ENCODE results near the gene ZDHHC7.

The ZDHHC7 gene

GRCh38 chr16:85017633-85018032, 6.3 kb upstream of the ZDHHC7 start:
- DNase-seq, result no peak

- no peak for DNase-seq
Measured at GRCh38 chr16:85017151-85017550, 5.8 kb upstream of the ZDHHC7 start.

GRCh38 chr16:85015481-85016187, 4.3 kb upstream of the ZDHHC7 start:
- no peak for DNase-seq

GRCh38 chr16:85014311-85014710, 3.0 kb upstream of the ZDHHC7 start:
- no peak for DNase-seq

- DNase-seq, result no peak
Measured at GRCh38 chr16:85011846-85012284, 530 bp upstream of the ZDHHC7 start.

- no peak for DNase-seq
Measured at GRCh38 chr16:85010446-85010930, 847 bp downstream of the ZDHHC7 start.

- no peak for DNase-seq
Measured at GRCh38 chr16:85008271-85008670, 3.1 kb downstream of the ZDHHC7 start.

- no peak for DNase-seq
Measured at GRCh38 chr16:85007496-85008214, 3.7 kb downstream of the ZDHHC7 start.

- no peak for DNase-seq
Measured at GRCh38 chr16:85006639-85007038, 4.7 kb downstream of the ZDHHC7 start.

GRCh38 chr16:85005285-85006069, 5.9 kb downstream of the ZDHHC7 start:
- no peak for DNase-seq

- DNase-seq, result no peak
Measured at GRCh38 chr16:85004587-85005205, 6.6 kb downstream of the ZDHHC7 start.

GRCh38 chr16:85003725-85004586, 7.4 kb downstream of the ZDHHC7 start:
- DNase-seq, result no peak

- DNase-seq, result no peak
Measured at GRCh38 chr16:85003076-85003475, 8.3 kb downstream of the ZDHHC7 start.

- DNase-seq, result no peak
Measured at GRCh38 chr16:85002608-85003007, 8.7 kb downstream of the ZDHHC7 start.

GRCh38 chr16:85002099-85002541, 9.2 kb downstream of the ZDHHC7 start:
- no peak for DNase-seq

GRCh38 chr16:84999857-85000480, 11.4 kb downstream of the ZDHHC7 start:
- DNase-seq, result no peak

- no peak for DNase-seq
Measured at GRCh38 chr16:84999200-84999599, 12.1 kb downstream of the ZDHHC7 start.

- DNase-seq, result no peak
Measured at GRCh38 chr16:84996365-84996764, 15.0 kb downstream of the ZDHHC7 start.

- no peak for DNase-seq
Measured at GRCh38 chr16:84995663-84996062, 15.7 kb downstream of the ZDHHC7 start.

- DNase-seq, result no peak
Measured at GRCh38 chr16:84993926-84994325, 17.4 kb downstream of the ZDHHC7 start.

GRCh38 chr16:84992717-84993075, 18.6 kb downstream of the ZDHHC7 start:
- DNase-seq, result no peak

GRCh38 chr16:84990782-84991181, 20.6 kb downstream of the ZDHHC7 start:
- DNase-seq, result no peak
